ENCODE measurements around the gene CRIM1.

DNA sequence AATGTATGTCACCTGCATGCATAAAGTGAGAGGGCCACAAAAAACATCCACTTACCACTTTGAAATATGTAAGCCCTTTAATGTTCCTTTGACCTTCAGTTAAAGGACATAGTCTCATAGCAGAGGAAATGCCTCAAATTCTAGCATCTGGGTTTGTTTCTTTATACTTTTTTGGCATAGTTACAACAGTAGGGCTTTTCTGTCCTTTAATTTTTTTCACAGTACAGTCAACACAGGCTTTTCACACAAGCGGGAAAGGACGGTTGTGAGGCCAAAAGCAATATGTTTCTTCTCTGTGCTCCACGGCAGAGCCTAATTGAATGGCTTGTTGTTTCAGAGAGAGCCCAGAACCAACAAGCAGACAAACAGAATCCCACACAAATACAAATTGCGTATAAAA, 57.6 kb downstream of the CRIM1 start:
- TF ChIP-seq EZH2phosphoT487 (IDR thresholded peaks at IDR 0.05; ENCODE audit: insufficient read depth, low read depth) (no peak), EZH2 (IDR thresholded peaks at IDR 0.05; ENCODE audit: insufficient read depth, poor library complexity, severe bottlenecking) (no peak)

Data from GM23248 (cell line).